Measurements from ENCODE around the gene CALML4.
A peak's percentile ranks its signal among the peaks of the same experiment; 100 is the strongest.
"Not testable (repeated sequence)": the region's sequence is repeated elsewhere in the genome, so short reads cannot be mapped to it uniquely, and the experiment has no call there.

Gene CALML4, protein sequence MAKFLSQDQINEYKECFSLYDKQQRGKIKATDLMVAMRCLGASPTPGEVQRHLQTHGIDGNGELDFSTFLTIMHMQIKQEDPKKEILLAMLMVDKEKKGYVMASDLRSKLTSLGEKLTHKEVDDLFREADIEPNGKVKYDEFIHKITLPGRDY

DNA sequence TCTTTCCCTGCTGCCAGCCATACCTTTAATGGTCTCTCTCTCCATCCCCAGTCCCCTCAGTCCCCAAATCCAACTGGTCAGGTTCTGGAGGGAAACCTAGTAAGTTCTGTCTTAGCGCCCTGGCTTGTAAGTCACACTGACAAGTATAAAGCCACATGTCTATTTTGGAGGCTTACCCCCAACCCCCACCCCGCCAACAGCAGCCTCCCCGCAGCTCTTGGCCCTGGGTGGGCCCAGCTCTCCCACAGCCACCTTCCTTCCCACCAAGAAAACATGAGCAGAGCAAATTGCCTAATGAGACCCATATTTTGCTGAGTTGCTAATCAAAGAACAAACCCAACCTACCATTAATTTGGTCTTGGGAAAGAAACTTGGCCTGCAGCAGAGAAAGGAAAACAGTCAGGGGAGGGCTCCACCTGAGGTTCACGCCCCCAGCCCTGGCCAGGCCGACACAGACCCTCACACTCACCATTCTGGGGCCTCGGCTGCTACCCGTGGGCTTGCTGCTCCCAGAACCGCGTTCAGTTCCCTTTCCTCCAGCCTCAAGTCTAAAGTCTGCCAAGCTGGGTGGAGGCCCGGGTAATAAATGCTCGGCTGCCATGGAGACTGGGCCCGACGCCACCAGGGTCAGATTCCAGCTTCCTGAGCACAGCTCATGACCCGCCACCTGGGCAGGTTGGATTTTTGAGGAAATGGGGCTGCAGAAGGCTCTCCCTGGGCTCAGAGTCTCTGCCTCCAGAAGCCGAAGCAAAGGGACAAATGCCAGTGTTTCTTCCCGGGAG is at the start of gene CALML4:
TSS of gene CALML4 (minus strand) at position 557 of the 782 bp plus-strand sequence. CDS start at position 472, 85 bp downstream.
- Histone ChIP-seq H3K4me3 (peak within 1 kb of the TSS in 2 of 7 experiments; percentile 1 to 15), H3K27ac (peak within 1 kb of the TSS in 20 of 21 experiments; percentile 27 to 76 (median 58))

DNA sequence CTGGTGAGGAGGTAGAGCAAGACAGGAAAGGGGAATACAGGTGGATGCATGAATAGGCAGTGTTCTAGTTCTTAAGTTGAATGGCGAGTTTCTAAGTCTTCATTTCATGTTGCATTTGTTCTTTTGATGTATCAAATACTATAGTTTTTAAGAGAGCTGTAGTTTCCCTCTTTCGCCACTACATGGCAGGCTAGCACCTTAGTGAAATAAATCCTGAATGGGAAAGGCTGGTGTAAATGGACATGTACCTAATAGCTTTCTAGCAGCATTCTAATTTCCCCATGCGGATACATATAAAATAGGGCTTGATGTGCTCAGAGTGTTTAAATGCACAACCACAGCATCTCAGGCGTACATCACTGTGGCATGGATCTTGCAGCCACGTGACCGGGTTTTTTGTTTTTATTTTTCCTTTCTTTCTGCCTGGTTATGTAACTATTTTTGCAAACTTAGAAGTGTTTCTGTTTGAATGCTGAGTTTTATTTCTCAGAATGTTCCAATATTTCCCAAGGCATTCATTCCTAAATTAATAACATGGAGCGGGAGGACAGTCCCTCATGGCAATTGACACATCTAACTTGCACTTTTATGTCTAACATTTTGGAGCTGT is 47.9 kb upstream of the CALML4 start:
- H3K27ac ChIP-seq: no peak overlapping the region
- no peak overlapping the region for H3K4me3 ChIP-seq

DNA sequence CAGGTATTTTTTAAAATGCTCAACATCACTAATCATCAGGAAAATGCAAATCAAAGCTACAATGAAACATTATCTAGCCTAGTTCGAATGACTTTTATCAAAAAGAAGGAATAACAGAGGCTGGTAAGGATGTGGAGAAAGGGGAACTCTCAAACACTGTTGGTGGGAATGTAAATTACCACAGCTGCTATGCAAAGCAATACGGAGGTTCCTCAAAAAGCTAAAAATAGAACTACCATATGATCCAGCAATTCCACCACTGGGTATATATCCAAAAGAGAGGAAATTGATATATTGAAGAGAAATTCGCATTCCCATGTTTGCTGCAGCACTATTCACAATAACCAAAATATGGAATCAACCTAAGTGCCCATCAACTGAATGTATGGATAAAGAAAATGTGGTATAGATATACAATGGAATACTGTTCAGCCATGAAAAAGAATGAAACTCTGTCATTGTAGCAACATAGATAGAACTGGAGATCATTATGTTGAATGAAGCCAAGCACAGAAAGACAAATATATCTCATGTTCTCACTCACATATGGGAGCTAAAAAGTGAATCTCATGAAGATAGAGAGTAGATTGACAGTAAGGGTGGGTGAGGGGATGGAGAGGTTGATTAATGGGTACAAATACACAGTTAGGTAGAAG is 44.1 kb upstream of the CALML4 start:
- Histone ChIP-seq H3K27ac (no peak overlapping the region), H3K4me3 (no peak overlapping the region)

DNA sequence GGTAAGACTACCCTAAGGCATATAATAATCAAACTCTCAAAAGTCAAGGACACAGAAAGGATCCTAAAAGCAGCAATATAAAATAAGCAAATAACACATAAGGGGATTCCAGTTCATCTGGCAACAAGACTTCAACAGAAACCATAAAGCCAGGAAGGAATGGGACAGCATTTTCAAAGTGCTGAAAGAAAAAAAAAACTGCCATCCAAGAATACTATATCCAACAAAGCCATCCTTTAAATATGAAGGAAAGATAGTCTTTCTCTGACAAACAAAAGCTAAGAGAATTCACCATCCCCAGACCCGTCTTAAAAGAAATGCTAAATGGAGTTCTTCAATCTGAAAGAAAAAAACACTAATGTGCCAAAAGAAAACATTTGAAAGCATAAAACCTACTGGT is 39.1 kb upstream of the CALML4 start:
- H3K4me3 ChIP-seq: no peak overlapping the region

DNA sequence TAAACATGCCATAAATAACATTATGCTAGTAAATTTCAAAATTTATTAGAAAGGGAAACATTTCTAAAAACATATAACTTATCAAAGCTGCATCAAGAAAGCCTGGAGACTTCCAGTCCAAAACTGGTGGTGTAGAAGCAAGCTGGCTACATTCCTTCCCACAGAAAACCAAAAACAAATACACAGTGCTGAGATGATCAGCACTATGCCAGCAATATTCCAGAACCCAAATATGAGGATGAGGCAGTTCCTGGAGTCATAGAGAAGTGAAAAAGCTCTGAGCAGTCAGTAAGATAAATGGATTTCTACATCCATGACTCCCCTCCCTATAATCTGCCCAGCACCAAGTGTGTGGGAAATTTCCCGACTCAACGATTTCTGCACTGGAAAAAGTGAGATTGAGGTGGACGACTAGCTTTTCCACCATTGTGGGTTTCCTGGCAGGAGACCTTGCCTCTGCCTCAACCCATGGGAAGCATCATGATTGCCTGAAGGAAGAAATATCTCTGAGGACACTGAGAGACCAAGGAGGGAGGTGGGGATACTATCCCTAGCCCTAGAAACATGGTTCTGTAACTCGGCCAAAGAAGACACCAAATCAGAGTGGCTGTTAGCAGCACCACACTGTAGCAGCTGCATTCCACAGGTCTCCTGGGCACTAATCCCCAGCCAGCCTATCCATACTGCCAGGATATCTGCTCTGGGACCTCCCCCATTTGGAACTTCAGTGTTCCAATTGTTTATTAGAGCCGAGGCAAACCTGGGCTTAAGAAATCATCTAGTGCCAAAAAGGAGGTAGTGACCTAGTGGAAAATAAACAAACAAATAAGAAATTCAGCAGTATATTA is 36.2 kb upstream of the CALML4 start:
- Histone ChIP-seq H3K4me3 (no peak overlapping the region), H3K27ac (no peak overlapping the region)

More for the DNA sequence above, 39.1 kb upstream of the CALML4 start:
- H3K27ac ChIP-seq: no peak overlapping the region

DNA sequence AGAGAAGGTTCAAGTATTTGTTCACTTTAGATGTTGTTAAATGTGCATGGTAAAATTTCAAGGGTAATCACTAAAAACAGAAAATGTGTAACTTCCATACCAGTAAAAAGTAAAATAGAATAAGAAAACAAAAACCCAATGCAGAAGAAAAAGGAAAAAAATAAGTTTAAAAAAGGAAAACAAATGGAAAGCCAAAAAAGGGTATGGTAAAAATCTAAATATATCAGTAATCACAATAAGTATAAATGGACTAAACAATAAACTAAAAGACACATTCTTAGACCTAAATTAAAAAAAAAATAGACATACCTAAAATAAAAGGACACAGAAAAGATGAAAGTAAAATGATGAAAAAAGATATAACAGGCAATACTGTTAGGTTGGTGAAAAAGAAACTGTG is 33.9 kb upstream of the CALML4 start:
- Histone ChIP-seq H3K27ac (no peak overlapping the region), H3K4me3 (no peak overlapping the region)

DNA sequence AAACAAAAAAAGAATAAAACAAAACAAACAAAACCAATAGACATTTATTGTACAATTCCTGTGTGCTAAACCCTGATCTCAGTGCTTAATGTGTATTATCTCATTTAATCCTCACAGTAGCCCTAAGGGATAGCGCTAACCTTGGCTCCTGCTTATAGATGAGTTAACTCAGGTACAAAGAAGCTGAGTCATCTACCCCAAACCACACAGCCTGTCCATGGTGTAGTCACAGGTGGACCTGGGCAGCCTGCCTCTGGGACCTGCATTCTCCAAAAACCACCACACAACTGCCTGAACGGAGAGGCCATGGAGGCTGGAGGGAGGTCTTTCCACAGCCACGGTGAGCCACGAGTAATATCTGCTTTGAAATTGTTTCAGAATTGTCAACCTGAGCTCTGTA is 29.9 kb upstream of the CALML4 start:
- Histone ChIP-seq H3K4me3 (no peak overlapping the region), H3K27ac (no peak overlapping the region)

DNA sequence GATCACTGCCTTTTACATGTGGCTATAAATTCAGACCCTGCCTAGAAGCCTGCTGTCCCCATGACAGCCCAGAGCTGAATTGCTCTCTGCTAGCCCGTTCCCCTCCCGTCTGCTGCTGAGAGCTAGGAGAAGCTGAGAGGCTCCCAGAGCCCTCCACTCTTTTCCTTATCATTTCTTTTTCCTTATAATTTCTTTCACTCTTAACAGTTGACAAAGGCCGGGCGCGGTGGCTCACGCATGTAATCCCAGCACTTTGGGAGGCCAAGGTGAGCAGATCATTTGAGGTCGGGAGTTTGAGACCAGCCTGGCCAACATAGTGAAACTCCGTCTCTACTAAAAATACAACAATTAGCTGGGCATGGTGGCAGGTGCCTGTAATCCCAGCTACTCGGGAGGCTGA is 29.4 kb upstream of the CALML4 start:
- H3K4me3 ChIP-seq, H3K27ac ChIP-seq: not testable (repeated sequence)

DNA sequence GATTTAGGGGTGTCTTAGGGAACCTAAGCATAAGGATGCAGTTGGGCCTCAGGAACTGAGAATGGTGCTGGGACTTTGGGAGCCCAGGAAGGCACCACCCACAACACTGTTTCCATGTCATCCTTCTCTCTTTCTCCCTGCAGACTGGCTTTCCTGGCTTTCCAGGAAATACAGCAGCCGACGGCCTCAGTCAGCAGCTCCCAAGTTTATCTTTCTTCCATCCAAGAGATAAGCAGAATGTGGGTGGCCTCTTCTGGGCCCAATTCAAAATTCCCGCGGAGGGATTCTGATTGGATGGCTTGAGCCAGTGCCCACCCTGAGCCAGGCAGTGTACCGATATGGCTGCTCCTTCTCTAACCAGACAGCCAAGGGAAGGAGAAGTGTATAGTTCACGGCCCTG is 28.9 kb upstream of the CALML4 start:
- no peak overlapping the region for H3K4me3 ChIP-seq
- peak overlapping the region in 1 of 21 experiments; percentile 40 for H3K27ac ChIP-seq

DNA sequence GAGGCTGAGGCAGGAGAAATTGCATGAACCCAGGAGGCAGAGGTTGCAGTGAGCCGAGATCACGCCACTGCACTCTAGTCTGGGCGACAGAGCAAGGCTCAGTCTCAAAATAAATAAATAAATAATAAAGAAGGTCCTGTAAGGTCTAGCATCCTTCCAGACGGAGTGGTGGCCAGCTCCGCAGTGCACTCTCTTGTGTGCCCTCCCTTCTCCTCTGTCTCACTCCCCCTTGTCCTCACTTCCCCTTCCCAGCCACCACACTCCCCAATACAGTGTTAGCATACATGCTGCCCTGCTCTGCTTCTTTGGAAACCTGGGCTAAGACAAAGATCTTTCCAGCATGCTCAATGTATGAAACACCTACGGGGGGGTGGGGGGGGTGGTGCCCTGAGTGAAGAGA is 27.8 kb upstream of the CALML4 start:
- no peak overlapping the region for H3K27ac ChIP-seq
- no peak overlapping the region for H3K4me3 ChIP-seq

DNA sequence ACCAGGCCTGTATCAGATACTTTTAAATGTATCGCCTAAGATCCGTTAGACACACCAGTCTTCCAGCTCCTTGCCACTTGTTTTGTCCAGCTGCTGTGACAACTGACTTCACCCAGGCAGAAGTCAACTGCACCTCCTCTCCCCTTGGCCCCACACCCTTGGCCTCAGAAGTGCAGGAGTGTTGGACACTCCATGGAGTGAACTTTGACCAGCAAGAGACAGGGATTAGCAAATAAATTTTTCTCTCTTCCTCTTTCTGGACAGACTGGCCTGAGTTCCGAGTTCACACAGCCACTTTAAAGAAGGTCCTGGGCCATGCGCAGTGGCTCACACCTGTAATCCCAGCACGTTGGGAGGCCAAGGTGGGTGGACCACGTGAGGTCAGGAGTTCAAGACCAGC is 27.3 kb upstream of the CALML4 start:
- no peak overlapping the region for H3K4me3 ChIP-seq
- no peak overlapping the region for H3K27ac ChIP-seq

DNA sequence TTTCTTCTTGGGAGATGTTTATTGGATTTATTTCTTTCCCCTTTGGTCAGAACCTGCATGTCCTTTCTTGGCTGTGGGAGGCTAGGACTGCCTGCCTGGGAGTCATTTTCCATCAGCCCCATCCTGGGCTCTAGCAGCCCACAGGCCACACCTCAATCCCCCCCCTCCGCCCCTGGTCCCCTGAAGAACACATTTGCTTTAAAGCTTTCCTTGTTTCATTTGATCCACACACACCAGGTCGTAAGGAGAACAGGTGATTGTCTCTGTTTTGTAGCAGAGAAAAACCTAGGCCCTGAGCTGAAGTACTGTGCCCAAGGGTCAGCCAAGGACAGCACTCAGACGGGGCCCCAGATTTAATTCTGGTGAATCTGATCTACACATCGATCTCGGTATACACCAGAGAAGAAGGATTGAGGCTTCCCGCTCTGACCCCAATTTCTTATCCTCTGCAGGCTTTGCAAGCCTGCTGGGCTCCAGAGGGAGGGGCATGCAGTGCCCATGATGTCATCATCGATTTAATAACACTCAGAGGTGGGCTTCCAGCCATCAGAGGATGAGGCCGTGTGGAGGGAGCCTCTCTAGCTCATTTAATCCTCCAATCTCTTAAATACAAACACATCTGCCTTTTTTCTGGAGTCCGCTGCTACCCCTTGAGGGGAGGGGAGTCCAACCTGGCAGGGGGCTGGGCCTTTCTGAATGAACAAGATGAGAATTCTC is 26.1 kb upstream of the CALML4 start:
- Histone ChIP-seq H3K27ac (no peak overlapping the region), H3K4me3 (no peak overlapping the region)

DNA sequence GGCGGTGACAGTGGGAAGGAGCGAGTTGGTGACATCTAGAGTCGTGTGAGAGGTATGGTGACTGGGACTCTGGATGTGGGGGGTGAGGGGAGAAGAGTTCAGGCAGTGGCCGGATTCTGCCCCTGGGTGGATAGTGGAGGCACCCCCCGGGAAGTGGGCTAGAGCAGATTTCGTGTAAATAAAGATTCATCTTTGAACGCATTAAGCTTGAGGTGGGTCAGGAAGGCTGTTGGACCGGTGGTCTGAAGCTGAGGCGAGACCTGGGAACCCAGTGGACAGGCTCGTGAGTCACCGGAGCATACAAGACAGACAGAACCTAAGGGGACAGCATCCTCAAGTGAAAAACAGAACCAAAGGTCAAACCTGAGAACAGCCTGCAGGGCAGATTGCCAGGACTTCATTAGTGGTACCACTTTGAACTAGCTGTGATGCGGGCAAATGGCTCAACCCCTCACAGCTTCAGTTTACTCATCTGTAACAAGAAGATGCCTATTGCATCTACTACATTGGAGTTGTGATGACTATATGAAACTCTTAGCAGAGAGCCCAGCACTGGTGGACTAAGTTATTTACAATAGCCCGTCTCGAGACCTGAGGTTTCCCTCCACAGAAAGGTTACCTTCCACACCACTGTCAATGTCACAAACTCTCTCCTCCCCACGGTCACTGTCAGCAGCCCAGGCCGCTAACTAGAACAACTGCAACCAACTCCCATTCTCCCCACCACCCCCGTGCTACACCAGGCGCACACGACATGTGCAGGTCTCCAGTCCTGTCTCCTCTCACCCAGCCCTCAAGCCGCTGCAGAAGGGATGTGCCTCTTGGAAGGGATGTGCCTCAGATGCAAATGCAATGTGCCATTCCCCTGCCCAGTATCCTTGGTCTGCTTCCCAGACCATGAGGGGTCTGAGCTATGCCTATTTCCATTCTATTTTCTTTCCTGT is 25.3 kb upstream of the CALML4 start:
- Histone ChIP-seq H3K4me3 (peak overlapping the region; percentile 71 to 95 (median 80)), H3K27ac (peak overlapping the region in 18 of 21 experiments; percentile 27 to 94 (median 88))

DNA sequence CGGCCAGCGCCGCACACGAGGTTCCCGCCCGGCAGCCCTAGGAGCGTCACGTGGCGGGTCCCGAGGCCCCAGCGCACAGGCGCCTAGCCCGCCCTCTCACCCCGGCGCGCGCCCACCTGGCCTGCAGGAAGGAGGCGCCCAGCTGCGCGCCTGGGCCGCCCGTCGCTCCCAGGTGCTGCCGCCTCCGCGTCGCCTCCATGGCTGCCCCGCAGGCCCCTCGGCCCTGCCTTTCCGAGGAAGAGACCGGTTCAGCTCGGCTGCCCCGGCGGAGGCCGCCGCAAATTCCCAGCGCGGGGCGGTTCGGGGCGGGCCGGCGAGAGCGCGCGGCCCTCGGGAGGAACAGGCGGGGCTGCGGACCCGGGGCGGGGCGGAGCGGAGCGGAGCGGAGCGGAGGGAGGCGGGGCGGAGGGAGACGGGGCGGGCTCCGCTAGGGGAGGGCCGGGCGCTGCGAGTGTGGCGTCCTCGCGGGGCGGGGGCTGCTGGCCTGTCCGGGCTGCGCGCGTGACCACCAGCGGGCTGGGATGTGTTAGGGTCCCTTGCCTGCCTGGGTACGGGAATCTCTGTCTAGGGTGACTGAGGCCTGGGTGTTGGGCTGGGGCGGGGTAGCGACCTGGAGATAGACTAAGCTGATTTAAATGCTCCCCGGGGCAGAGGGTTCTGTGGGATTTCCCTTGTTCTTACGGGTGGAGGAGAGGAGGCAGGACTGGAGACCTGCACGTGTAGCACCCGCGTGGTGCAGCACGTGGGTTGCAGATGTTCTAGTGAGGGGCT is 24.4 kb upstream of the CALML4 start, which contains the start of gene CLN6:
TSS of gene CLN6 (minus strand) at position 343 of the 771 bp plus-strand sequence. CDS start at position 199, 144 bp downstream.
- H3K27ac ChIP-seq: peak within 1 kb of the TSS; percentile 75 to 94 (median 87)
- peak within 1 kb of the TSS; percentile 71 to 95 (median 80) for H3K4me3 ChIP-seq

DNA sequence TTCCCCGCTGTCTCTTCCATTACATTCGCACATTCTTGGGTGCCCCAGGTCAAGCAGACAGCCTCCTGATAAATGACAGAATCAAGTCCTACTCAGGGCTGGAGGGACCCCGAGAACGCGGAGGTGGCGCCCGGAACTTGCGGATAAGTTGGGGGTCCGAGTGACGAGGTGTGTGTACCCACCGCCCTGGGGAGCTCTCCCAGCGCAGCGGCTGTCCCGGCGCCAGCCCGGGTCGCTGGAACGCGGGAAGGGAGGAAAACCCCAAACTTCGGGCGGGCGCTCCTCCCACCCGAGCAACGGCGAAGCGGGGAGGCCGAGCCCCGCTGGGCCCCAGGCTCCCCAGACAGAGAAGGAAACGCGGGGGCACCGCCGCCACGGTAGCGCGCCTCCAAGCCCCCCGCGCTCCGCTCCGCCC is 23.8 kb upstream of the CALML4 start:
- Histone ChIP-seq H3K4me3 (peak overlapping the region; percentile 71 to 95 (median 80)), H3K27ac (peak overlapping the region; percentile 75 to 94 (median 87))

DNA sequence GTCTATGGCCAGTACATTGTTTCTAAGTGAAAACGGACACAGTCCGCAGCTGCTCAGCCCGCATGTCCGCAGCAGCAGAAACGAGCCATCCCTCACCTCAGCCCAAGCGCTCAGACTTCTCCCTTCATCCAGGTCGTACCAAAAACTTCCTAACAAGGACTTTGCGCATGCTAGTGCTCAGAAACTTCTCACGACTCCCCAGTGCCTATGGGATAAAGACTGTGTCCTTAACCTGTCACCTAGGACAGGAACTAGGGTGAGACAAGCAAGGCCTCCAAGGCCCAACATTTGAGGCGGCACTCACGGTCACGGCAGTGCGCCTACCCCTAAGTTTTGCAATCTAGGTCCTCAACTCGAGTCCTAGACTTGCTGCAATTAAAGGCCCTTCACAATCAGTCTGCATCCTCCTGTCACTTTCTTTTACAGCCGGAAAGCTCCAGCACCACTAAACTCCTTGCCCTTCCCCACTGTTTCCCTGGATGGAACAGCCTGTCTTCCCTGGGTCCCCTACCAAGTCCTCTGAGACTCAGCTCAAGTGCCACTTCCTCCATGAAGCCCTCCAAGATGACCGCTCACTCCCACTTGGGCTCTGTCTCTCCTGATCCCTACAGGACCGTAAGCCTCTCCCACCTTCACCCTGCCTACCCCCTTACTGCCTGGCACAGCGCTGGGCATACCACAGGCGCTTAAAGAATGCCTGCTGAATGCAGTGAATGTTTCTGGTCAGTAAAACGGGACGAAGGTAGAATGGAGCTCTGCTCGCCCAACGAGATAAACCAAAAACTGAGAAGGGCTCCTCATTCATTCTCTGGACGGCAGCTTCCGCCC is 23.2 kb upstream of the CALML4 start:
- Histone ChIP-seq H3K4me3 (peak overlapping the region; percentile 71 to 95 (median 80)), H3K27ac (peak overlapping the region in 18 of 21 experiments; percentile 21 to 94 (median 88))
